Measurements from ENCODE around the gene SEC11A. TPM values are rescaled to one million over a fixed set of nuclear protein-coding genes. Genes with fewer than 3 reads are reported as not detected.

Gene SEC11A
- total RNA-seq, 2 experiments from 2014 or later: 44.1 to 47.0 TPM

DNA sequence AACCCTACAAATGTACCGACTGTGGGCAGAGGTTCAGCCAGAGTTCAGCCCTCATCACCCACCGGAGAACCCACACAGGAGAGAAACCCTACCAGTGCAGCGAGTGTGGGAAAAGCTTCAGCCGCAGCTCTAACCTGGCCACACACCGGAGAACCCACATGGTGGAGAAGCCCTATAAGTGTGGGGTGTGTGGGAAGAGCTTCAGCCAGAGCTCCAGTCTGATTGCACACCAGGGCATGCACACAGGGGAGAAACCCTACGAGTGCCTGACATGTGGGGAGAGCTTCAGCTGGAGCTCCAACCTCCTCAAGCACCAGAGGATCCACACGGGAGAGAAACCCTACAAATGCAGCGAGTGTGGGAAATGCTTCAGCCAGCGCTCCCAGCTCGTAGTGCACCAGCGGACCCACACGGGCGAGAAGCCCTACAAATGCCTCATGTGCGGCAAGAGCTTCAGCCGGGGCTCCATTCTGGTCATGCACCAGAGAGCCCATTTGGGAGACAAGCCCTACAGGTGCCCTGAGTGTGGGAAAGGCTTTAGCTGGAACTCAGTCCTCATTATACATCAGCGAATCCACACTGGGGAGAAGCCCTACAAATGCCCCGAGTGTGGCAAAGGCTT, 94.5 kb downstream of the SEC11A start:
- H3K36me3 ChIP-seq (ENCODE audit: insufficient read depth, low read length): peaks cover 27% of the 10 kb centered on the region
- no peaks in the 10 kb centered on the region for H3K27me3 ChIP-seq (ENCODE audit: control insufficient read depth in 1 of 2, insufficient read depth in 2 of 2, low read length in 2 of 2)
- ChIA-PET CTCF (interaction anchor here (1.0 kb wide), 1 partner anchor 10 kb away, joined by 3 read pairs; no protein-coding TSS in a partner anchor), POLR2A (interaction anchor here (0.5 to 1.8 kb wide), 3 partner anchors 10 to 828 kb away, joined by 3 to 10 read pairs (median 4); no protein-coding TSS in a partner anchor)
- peaks cover 70% of the 10 kb centered on the region for H3K36me3 Mint-ChIP-seq (ENCODE audit: low read depth)
- H3K27ac Mint-ChIP-seq: no peak overlapping the region
- ATAC-seq (ENCODE audit: poor library complexity): no peak
- intact Hi-C loops (cut with DNase I, micrococcal nuclease): no loop called here
- no peak overlapping the region for H3K4me3 Mint-ChIP-seq
- no peaks in the 10 kb centered on the region for H3K4me1 Mint-ChIP-seq (ENCODE audit: low read depth)
- H3K4me3 ChIP-seq (ENCODE audit: low read length): no peak overlapping the region
- no peaks in the 10 kb centered on the region for H3K9me3 Mint-ChIP-seq
- peaks cover 16 to 22% of the 10 kb centered on the region in 2 experiments for H3K9me3 ChIP-seq (ENCODE audit: control insufficient read depth in 1 of 2, insufficient read depth in 1 of 2, low read length in 2 of 2)
- no peaks in the 10 kb centered on the region for H3K27me3 Mint-ChIP-seq
- no peak for DNase-seq
- no peak overlapping the region for H3K27ac ChIP-seq (ENCODE audit: low read depth in 1 of 2, low read length in 2 of 2)
- TF ChIP-seq, protein P1, sequence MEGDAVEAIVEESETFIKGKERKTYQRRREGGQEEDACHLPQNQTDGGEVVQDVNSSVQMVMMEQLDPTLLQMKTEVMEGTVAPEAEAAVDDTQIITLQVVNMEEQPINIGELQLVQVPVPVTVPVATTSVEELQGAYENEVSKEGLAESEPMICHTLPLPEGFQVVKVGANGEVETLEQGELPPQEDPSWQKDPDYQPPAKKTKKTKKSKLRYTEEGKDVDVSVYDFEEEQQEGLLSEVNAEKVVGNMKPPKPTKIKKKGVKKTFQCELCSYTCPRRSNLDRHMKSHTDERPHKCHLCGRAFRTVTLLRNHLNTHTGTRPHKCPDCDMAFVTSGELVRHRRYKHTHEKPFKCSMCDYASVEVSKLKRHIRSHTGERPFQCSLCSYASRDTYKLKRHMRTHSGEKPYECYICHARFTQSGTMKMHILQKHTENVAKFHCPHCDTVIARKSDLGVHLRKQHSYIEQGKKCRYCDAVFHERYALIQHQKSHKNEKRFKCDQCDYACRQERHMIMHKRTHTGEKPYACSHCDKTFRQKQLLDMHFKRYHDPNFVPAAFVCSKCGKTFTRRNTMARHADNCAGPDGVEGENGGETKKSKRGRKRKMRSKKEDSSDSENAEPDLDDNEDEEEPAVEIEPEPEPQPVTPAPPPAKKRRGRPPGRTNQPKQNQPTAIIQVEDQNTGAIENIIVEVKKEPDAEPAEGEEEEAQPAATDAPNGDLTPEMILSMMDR (IDR thresholded peaks at IDR 0.05): no peak
- no peaks in the 10 kb centered on the region for H3K4me1 ChIP-seq (ENCODE audit: insufficient read depth, low read length)

DNA sequence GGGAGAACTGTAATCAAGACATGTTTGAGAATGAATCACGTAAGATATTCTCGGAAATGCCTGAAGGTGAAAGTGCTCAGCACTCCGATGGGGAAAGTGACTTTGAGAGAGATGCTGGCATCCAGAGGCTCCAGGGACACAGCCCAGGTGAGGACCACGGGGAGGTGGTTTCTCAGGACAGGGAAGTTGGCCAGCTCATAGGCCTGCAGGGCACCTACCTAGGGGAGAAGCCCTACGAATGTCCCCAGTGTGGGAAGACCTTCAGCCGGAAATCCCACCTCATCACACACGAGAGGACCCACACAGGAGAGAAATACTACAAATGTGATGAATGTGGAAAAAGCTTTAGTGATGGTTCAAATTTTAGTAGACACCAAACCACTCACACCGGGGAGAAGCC, 95.3 kb downstream of the SEC11A start:
- no peaks in the 10 kb centered on the region for H3K9me3 Mint-ChIP-seq
- H3K36me3 ChIP-seq (ENCODE audit: insufficient read depth, low read length): peaks cover 31% of the 10 kb centered on the region
- POLR2A ChIA-PET: interaction anchor here (1.8 kb wide), 1 partner anchor 11 kb away, joined by 10 read pairs; no protein-coding TSS in a partner anchor
- no peaks in the 10 kb centered on the region for H3K27me3 ChIP-seq (ENCODE audit: control insufficient read depth in 1 of 2, insufficient read depth in 2 of 2, low read length in 2 of 2)
- H3K36me3 Mint-ChIP-seq (ENCODE audit: low read depth): peaks cover 66% of the 10 kb centered on the region
- TF ChIP-seq, protein P1 (IDR thresholded peaks at IDR 0.05): no peak
- no peak overlapping the region for H3K4me3 Mint-ChIP-seq
- H3K4me1 ChIP-seq (ENCODE audit: insufficient read depth, low read length): no peaks in the 10 kb centered on the region
- DNase-seq (no peak), ATAC-seq (ENCODE audit: poor library complexity) (no peak)
- H3K27me3 Mint-ChIP-seq: no peaks in the 10 kb centered on the region
- H3K4me3 ChIP-seq (ENCODE audit: low read length): no peak overlapping the region
- no peak overlapping the region for H3K27ac Mint-ChIP-seq
- intact Hi-C loops (cut with DNase I, micrococcal nuclease): no loop called here
- H3K9me3 ChIP-seq (ENCODE audit: control insufficient read depth in 1 of 2, insufficient read depth in 1 of 2, low read length in 2 of 2): peaks cover 16 to 22% of the 10 kb centered on the region in 2 experiments
- H3K4me1 Mint-ChIP-seq (ENCODE audit: low read depth): no peaks in the 10 kb centered on the region
- CTCF ChIA-PET: no interaction called here
- H3K27ac ChIP-seq (ENCODE audit: low read depth in 1 of 2, low read length in 2 of 2): no peak overlapping the region

Other genes starting within 250 kb of the SEC11A start
- gene ZSCAN2, start 115.1 kb downstream of the SEC11A start, total RNA-seq: 1 to 10 TPM; 3.8 to 5.0 TPM
- gene WDR73, start 61.9 kb downstream of the SEC11A start, total RNA-seq: 10 to 100 TPM; 17.8 to 23.7 TPM
- gene NMB, start 57.9 kb downstream of the SEC11A start, total RNA-seq: 1 to 10 TPM; 2.2 to 3.7 TPM
- gene ZNF592, start 32.5 kb upstream of the SEC11A start, total RNA-seq: 10 to 100 TPM; 37.5 to 38.2 TPM
- under 1 TPM; 0.14 TPM for gene ALPK3, start 101.2 kb upstream of the SEC11A start, total RNA-seq
- gene SLC28A1, start 168.5 kb upstream of the SEC11A start, total RNA-seq: not detected